K562 (cell line): ENCODE results near the gene YJU2. TPM values are rescaled to one million over a fixed set of nuclear protein-coding genes. Genes with fewer than 3 reads are reported as not detected.
A peak's percentile ranks its signal among the peaks of the same experiment; 100 is the strongest.

Source experiments
- ATAC-seq: fragments of 200-7000 bp; cut with Tn5 transposase; 3 replicates; pipeline ENCODE4 v1.9.1; 2020; ENCODE audit warnings: moderate library complexity
- BruUV-seq: library from RNA; stranded (reverse); fragments of 400-500 nt; replicated peaks from 2 replicates; lab custom pipeline; 2021; lab: Mats Ljungman, UMichigan
- CTCF ChIA-PET: fragments of 300-600 bp; formaldehyde crosslinking; extraction: SDS; loops from one replicate; lab custom pipeline; 2021; ENCODE audit warnings: low intra/inter-chr PET ratio; lab: Yijun Ruan, JAX
- POLR2A ChIA-PET: fragments of 300-600, 350-650 bp; sonication (Branson Sonifier 250); formaldehyde crosslinking; extraction: SDS; loops from one replicate; lab custom pipeline; 2021; ENCODE audit warnings: antibody characterized with exemption, inconsistent platforms; lab: Yijun Ruan, JAX
- DNase-seq, 4 experiments: peaks; one replicate each; pipeline versions ENCODE4 v3.0.0 to v3.0.0-alpha.2; 2011 to 2018; ENCODE audit warnings: low spot score in 3 of 4, mixed read lengths in 3 of 4; ENCODE audit errors: extremely low read depth in 1 of 4
- FAIRE-seq: peaks from 2 replicates; lab custom pipeline; 2011; peaks lifted over from hg19 to GRCh38; lab: Jason Lieb, UNC
- H2AFZ ChIP-seq: 2 replicates; pipeline ENCODE4 v1.6.0; 2011; ENCODE audit warnings: low read depth, low read length, control low read depth, inconsistent platforms
- H3K27ac ChIP-seq: fragments of 200-600 bp; 3 replicates; pipeline ENCODE4 v1.8.0; 2011; ENCODE audit warnings: low read depth, mild to moderate bottlenecking, control low read depth, inconsistent platforms, low read length, moderate library complexity, mixed read lengths; ENCODE audit errors: extremely low read depth
- H3K27me3 ChIP-seq, 2 experiments: fragments of 300-600 bp in 1 of 2; 2 replicates in 1 of 2; 3 replicates in 1 of 2; pipeline versions ENCODE4 v1.6.0 to v1.8.0; 2011; ENCODE audit warnings: inconsistent platforms in 2 of 2, low read length in 2 of 2, mild to moderate bottlenecking in 1 of 2, mixed read lengths in 1 of 2, moderate library complexity in 1 of 2; ENCODE audit not compliant: control insufficient read depth in 2 of 2, insufficient read depth in 2 of 2
- H3K36me3 ChIP-seq: fragments of 300-600 bp; 3 replicates; pipeline ENCODE4 v1.8.0; 2011; ENCODE audit warnings: mild to moderate bottlenecking, low read length, inconsistent platforms; ENCODE audit not compliant: control insufficient read depth, insufficient read depth
- H3K4me1 ChIP-seq, 2 experiments: fragments of 200-600 bp in 1 of 2; replicated peaks in 1 of 2; 2 replicates in 1 of 2; 3 replicates in 1 of 2; pipeline versions ENCODE4 v1.5.1 to v1.8.0; 2011; ENCODE audit warnings: inconsistent platforms in 2 of 2, low read length in 2 of 2, mild to moderate bottlenecking in 1 of 2, mixed read lengths in 1 of 2, moderate library complexity in 1 of 2; ENCODE audit not compliant: control insufficient read depth in 2 of 2, insufficient read depth in 2 of 2
- H3K4me2 ChIP-seq: 2 replicates; pipeline ENCODE4 v1.6.1; 2011; ENCODE audit warnings: low read length, control low read depth, inconsistent platforms, mixed read lengths; ENCODE audit not compliant: insufficient read depth
- H3K4me3 ChIP-seq: fragments of 200-600 bp; sonication (generic), shearing (Covaris generic); 2 replicates; pipeline ENCODE4 v1.5.1; 2016; ENCODE audit warnings: control low read depth, inconsistent platforms
- H3K79me2 ChIP-seq: fragments of 200-600 bp; 3 replicates; pipeline ENCODE4 v1.8.0; 2011; ENCODE audit warnings: low read length, inconsistent platforms; ENCODE audit not compliant: control insufficient read depth, insufficient read depth
- H3K9ac ChIP-seq, 2 experiments: 2 replicates each; pipeline versions ENCODE4 v1.6.0 to v1.6.1; 2011; ENCODE audit warnings: low read depth in 2 of 2, low read length in 2 of 2, control low read depth in 1 of 2, inconsistent platforms in 1 of 2, mild to moderate bottlenecking in 1 of 2, mixed read lengths in 1 of 2; ENCODE audit not compliant: insufficient read depth in 1 of 2
- H3K9me1 ChIP-seq: one replicate; pipeline ENCODE4 v1.6.0; 2011; ENCODE audit warnings: inconsistent platforms, mild to moderate bottlenecking, low read length, moderate library complexity; ENCODE audit not compliant: control insufficient read depth, insufficient read depth
- H3K9me3 ChIP-seq: replicated peaks from 2 replicates; pipeline ENCODE4 v1.5.1; 2011; ENCODE audit warnings: low read depth, low read length, inconsistent platforms; ENCODE audit not compliant: control insufficient read depth, insufficient read depth
- H4K20me1 ChIP-seq: replicated peaks from 2 replicates; pipeline ENCODE4 v1.6.1; 2011; ENCODE audit warnings: low read length, inconsistent platforms, mixed read lengths; ENCODE audit not compliant: control insufficient read depth, insufficient read depth
- ARHGAP35 ChIP-seq: fragments of 450-650 bp; IDR thresholded peaks from 2 replicates; pipeline ENCODE4 v1.6.1; 2018; ENCODE audit not compliant: partially characterized antibody
- BCOR ChIP-seq: fragments of 450-650 bp; IDR thresholded peaks from 2 replicates; pipeline ENCODE4 v1.6.1; 2016
- BDP1 ChIP-seq: IDR thresholded peaks from 3 replicates; pipeline ENCODE4 v1.6.1; 2011; ENCODE audit not compliant: insufficient read length, insufficient read depth
- CC2D1A ChIP-seq: fragments of 450-650 bp; IDR thresholded peaks from 2 replicates; pipeline ENCODE4 v1.6.1; 2017; ENCODE audit warnings: mild to moderate bottlenecking
- HDAC1 ChIP-seq, 2 experiments: fragments of 450-650 bp; IDR thresholded peaks; 2 replicates each; pipeline ENCODE4 v1.6.1; 2016 to 2017; ENCODE audit warnings: inconsistent platforms in 1 of 2, mild to moderate bottlenecking in 1 of 2, moderate library complexity in 1 of 2
- MAX ChIP-seq: sonication (generic); formaldehyde crosslinking; IDR thresholded peaks from 2 replicates; pipeline ENCODE4 v1.9.0; 2022; ENCODE audit warnings: mild to moderate bottlenecking, missing genetic modification reagents
- MYBL2 ChIP-seq, 2 experiments: fragments of 450-650 bp in 1 of 2; sonication (generic) in 1 of 2; formaldehyde crosslinking in 1 of 2; IDR thresholded peaks; 2 replicates each; pipeline versions ENCODE4 v1.6.1 to v1.8.1; 2017 to 2022; ENCODE audit warnings: borderline replicate concordance in 1 of 2, inconsistent platforms in 1 of 2, low read depth in 1 of 2, mild to moderate bottlenecking in 1 of 2, missing genetic modification reagents in 1 of 2, moderate library complexity in 1 of 2
- NKRF ChIP-seq: fragments of 450-650 bp; IDR thresholded peaks from 2 replicates; pipeline ENCODE4 v1.6.1; 2016; ENCODE audit warnings: borderline replicate concordance
- THRB ChIP-seq: fragments of 450-650 bp; formaldehyde crosslinking; conservative IDR thresholded peaks from 2 replicates; pipeline ENCODE4 v1.4.0; 2022; ENCODE audit warnings: mild to moderate bottlenecking, missing genetic modification characterization
- ZNF407 ChIP-seq: fragments of 450-650 bp; IDR thresholded peaks from 2 replicates; pipeline ENCODE4 v1.6.1; 2016; ENCODE audit warnings: low read depth
- in situ Hi-C: fragments of 300-500 bp; cut with MboI; formaldehyde crosslinking; loops from 4 replicates; pipeline ENCODE4 v1.15.0; 2018; ENCODE audit warnings: inconsistent platforms, mixed read lengths
- intact Hi-C: fragments of 100-400 bp; cut with micrococcal nuclease; formaldehyde crosslinking; loops from 2 replicates; pipeline ENCODE4 v1.14.2; 2022
- polyA plus RNA-seq, 8 experiments: library from polyadenylated mRNA; depleted of rRNA in 4 of 8; stranded (reverse) in 5 of 8; unstranded in 3 of 8; fragments of >200 nt; fragmentation: Nextera tagmentation in 2 of 8; fragmentation: Illumina TruSeq in 1 of 8; extraction: Ambion mirVana in 2 of 8; extraction: Trizol in 1 of 8; gene quantifications; 2 replicates each; pipeline versions ENCODE4 v1.2.1 to v1.2.3, GENCODE V29; 2011 to 2014; ENCODE audit warnings: inconsistent platforms in 1 of 8, missing spikeins in 1 of 8
- total RNA-seq, 7 experiments: library from RNA; depleted of rRNA in 6 of 7; stranded (reverse); fragments of >200 nt in 6 of 7; fragmentation: Illumina TruSeq in 2 of 7; extraction: Trizol in 2 of 7; gene quantifications; 2 replicates each; pipeline versions ENCODE4 v1.2.1 to v1.2.3, GENCODE V29; 2011 to 2021; ENCODE audit warnings: low replicate concordance in 1 of 7

Gene YJU2
- total and polyA plus RNA-seq, 9 of the 15 experiments (the other 6 are each of a cell fraction or from before 2014, with no cell fraction given): 0.41 to 34.9 (median 19.3) TPM

- in situ Hi-C loops (no loop called here), intact Hi-C loops (no loop called here)
- Histone ChIP-seq H3K4me2 (no peak overlapping the region), H3K9me3 (no peaks in the 10 kb centered on the region), H3K79me2 (no peaks in the 10 kb centered on the region), H3K4me3 (no peak overlapping the region), H3K36me3 (no peaks in the 10 kb centered on the region), H3K27me3 (peaks cover 0 to 20% of the 10 kb centered on the region in 2 experiments; a peak in 2 of 5 replicates), H3K27ac (no peak overlapping the region), H3K9ac (no peak overlapping the region), H4K20me1 (0 out of 2 replicates have a peak, but pooled peaks cover 5% of the 10 kb centered on the region), H3K9me1 (no peaks in the 10 kb centered on the region), H3K4me1 (peaks cover 8 to 31% of the 10 kb centered on the region in 2 experiments; a peak in 4 of 5 replicates), H2AFZ (no peak overlapping the region)
- ATAC-seq (no peak), FAIRE-seq (no peak), DNase-seq (no peak)
- ChIA-PET CTCF (no interaction called here), POLR2A (no interaction called here)
- no TSS peak for BruUV-seq
- TF ChIP-seq BDP1 (no peak), CC2D1A (peak; percentile 27; the same call in 1 of the 2 replicates), ARHGAP35 (peak; percentile 36), MYBL2 (IDR thresholded peaks at IDR 0.05; ENCODE audit: low read depth) (0 out of 2 replicates have a peak, but pooled peaks have one; percentile 19), MYBL2 (CRISPR knock-in tag; IDR thresholded peaks at IDR 0.05; ENCODE audit: borderline replicate concordance) (no peak), NKRF (peak; percentile 44; the same call in 1 of the 2 replicates), ZNF407 (0 out of 2 replicates have a peak, but pooled peaks have one; percentile 10), BCOR (peak; percentile 53), THRB (CRISPR knock-in tag) (0 out of 2 replicates have a peak, but pooled peaks have one; percentile 5), MAX (CRISPR knock-in tag) (no peak), HDAC1 (IDR thresholded peaks at IDR 0.05) (peak in 1 of 2 experiments; percentile 7; a peak in 1 of 4 replicates)
These were observed 19.1 kb upstream of the YJU2 start for GRCh38 chr19:4227771-4228170.
